ENCODE measurements around the gene SERPINA3.

DNA sequence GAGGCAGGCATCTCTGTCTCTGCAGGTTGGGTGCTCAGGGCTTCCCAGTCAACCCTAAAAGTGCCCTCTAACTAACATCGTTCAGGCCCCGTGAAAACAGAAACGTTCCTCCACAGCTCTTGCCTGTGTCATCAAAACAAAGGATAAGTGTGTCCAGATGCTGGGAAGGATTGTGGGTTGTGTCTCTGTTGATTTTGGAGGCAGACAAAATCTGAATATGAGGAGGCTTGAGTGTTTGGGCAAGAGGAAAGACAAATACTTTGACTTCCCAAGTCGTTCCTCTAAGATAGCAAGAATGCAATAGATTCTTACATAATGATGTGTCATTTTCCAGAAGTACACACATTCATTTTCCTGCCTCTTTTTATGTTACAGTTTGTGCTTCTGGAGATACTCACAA, 52.9 kb downstream of the SERPINA3 start:
- TF ChIP-seq, protein P1, sequence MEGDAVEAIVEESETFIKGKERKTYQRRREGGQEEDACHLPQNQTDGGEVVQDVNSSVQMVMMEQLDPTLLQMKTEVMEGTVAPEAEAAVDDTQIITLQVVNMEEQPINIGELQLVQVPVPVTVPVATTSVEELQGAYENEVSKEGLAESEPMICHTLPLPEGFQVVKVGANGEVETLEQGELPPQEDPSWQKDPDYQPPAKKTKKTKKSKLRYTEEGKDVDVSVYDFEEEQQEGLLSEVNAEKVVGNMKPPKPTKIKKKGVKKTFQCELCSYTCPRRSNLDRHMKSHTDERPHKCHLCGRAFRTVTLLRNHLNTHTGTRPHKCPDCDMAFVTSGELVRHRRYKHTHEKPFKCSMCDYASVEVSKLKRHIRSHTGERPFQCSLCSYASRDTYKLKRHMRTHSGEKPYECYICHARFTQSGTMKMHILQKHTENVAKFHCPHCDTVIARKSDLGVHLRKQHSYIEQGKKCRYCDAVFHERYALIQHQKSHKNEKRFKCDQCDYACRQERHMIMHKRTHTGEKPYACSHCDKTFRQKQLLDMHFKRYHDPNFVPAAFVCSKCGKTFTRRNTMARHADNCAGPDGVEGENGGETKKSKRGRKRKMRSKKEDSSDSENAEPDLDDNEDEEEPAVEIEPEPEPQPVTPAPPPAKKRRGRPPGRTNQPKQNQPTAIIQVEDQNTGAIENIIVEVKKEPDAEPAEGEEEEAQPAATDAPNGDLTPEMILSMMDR (conservative IDR thresholded peaks at IDR 0.05; ENCODE audit: low read depth, low read length): no peak
- TF ChIP-seq EZH2phosphoT487 (IDR thresholded peaks at IDR 0.05; ENCODE audit: borderline replicate concordance, low read length): no peak
